Measurements from ENCODE around the gene PANX3. TPM values are rescaled to one million over a fixed set of nuclear protein-coding genes. Genes with fewer than 3 reads are reported as not detected.

PANX3 gene
- polyA plus RNA-seq, 2 of the 4 experiments (the other 2 are of a cell fraction) = not detected

DNA sequence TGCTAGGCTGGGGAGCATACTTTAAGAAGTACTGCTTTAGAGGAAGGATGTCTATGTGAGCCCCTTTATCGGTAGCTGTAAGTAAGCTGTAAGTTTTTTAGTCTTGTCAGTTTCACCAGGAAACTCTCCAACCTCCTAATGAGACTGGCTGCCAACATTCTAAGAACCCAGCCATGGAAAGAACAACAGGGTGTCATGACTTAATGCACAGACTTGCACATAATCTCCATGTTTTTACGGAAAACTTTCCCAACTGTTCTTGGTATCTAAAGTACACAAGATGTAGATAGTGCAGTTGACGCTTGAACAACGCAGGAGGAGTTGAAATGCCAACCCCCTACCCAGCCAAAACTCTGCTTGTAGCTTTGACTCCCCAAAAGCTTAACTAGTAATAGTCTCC lies 32.5 kb upstream of the PANX3 start:
- H3K4me2 ChIP-seq = no peak overlapping the region
- no peak for DNase-seq (ENCODE audit: low read depth in 1 of 2, low spot score in 1 of 2)
- FAIRE-seq = no peak
- POLR2A ChIA-PET = no interaction called here
- H3K4me1 ChIP-seq = no peaks in the 10 kb centered on the region
- CTCF ChIA-PET = interaction anchor here (1.7 kb wide), 1 partner anchor 163 kb away, joined by 5 read pairs; no protein-coding TSS in a partner anchor
- H3K9me3 ChIP-seq = no peaks in the 10 kb centered on the region
- ATAC-seq = no peak
- TF ChIP-seq, protein P1, sequence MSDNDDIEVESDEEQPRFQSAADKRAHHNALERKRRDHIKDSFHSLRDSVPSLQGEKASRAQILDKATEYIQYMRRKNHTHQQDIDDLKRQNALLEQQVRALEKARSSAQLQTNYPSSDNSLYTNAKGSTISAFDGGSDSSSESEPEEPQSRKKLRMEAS (IDR thresholded peaks at IDR 0.05) = no peak
- TF ChIP-seq TP53 (CRISPR knock-in tag; IDR thresholded peaks at IDR 0.05) (no peak), HOXA7 (CRISPR knock-in tag; IDR thresholded peaks at IDR 0.05) (no peak), MAZ (IDR thresholded peaks at IDR 0.05; ENCODE audit: borderline replicate concordance, low read depth, low read length) (no peak), FOSB (CRISPR knock-in tag; IDR thresholded peaks at IDR 0.05) (no peak), CEBPB (IDR thresholded peaks at IDR 0.05) (no peak), EP300 (IDR thresholded peaks at IDR 0.05) (no peak), NPAS2 (CRISPR knock-in tag; IDR thresholded peaks at IDR 0.05; ENCODE audit: borderline replicate concordance) (no peak), HEYL (CRISPR knock-in tag; IDR thresholded peaks at IDR 0.05) (no peak), RAD21 (conservative IDR thresholded peaks at IDR 0.05 in 1 of 2, IDR thresholded peaks at IDR 0.05 in 1 of 2) (no peak), RCOR1 (IDR thresholded peaks at IDR 0.05; ENCODE audit: low read depth, low read length) (no peak)
- TF ChIP-seq, protein P2, sequence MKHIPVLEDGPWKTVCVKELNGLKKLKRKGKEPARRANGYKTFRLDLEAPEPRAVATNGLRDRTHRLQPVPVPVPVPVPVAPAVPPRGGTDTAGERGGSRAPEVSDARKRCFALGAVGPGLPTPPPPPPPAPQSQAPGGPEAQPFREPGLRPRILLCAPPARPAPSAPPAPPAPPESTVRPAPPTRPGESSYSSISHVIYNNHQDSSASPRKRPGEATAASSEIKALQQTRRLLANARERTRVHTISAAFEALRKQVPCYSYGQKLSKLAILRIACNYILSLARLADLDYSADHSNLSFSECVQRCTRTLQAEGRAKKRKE (CRISPR knock-in tag; IDR thresholded peaks at IDR 0.05; ENCODE audit: low read depth) = no peak
- TF ChIP-seq, protein P3, sequence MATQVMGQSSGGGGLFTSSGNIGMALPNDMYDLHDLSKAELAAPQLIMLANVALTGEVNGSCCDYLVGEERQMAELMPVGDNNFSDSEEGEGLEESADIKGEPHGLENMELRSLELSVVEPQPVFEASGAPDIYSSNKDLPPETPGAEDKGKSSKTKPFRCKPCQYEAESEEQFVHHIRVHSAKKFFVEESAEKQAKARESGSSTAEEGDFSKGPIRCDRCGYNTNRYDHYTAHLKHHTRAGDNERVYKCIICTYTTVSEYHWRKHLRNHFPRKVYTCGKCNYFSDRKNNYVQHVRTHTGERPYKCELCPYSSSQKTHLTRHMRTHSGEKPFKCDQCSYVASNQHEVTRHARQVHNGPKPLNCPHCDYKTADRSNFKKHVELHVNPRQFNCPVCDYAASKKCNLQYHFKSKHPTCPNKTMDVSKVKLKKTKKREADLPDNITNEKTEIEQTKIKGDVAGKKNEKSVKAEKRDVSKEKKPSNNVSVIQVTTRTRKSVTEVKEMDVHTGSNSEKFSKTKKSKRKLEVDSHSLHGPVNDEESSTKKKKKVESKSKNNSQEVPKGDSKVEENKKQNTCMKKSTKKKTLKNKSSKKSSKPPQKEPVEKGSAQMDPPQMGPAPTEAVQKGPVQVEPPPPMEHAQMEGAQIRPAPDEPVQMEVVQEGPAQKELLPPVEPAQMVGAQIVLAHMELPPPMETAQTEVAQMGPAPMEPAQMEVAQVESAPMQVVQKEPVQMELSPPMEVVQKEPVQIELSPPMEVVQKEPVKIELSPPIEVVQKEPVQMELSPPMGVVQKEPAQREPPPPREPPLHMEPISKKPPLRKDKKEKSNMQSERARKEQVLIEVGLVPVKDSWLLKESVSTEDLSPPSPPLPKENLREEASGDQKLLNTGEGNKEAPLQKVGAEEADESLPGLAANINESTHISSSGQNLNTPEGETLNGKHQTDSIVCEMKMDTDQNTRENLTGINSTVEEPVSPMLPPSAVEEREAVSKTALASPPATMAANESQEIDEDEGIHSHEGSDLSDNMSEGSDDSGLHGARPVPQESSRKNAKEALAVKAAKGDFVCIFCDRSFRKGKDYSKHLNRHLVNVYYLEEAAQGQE (IDR thresholded peaks at IDR 0.05) = no peak
- TF ChIP-seq, protein P4, sequence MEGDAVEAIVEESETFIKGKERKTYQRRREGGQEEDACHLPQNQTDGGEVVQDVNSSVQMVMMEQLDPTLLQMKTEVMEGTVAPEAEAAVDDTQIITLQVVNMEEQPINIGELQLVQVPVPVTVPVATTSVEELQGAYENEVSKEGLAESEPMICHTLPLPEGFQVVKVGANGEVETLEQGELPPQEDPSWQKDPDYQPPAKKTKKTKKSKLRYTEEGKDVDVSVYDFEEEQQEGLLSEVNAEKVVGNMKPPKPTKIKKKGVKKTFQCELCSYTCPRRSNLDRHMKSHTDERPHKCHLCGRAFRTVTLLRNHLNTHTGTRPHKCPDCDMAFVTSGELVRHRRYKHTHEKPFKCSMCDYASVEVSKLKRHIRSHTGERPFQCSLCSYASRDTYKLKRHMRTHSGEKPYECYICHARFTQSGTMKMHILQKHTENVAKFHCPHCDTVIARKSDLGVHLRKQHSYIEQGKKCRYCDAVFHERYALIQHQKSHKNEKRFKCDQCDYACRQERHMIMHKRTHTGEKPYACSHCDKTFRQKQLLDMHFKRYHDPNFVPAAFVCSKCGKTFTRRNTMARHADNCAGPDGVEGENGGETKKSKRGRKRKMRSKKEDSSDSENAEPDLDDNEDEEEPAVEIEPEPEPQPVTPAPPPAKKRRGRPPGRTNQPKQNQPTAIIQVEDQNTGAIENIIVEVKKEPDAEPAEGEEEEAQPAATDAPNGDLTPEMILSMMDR (IDR thresholded peaks at IDR 0.05) = no peak
- TF ChIP-seq, protein P5, sequence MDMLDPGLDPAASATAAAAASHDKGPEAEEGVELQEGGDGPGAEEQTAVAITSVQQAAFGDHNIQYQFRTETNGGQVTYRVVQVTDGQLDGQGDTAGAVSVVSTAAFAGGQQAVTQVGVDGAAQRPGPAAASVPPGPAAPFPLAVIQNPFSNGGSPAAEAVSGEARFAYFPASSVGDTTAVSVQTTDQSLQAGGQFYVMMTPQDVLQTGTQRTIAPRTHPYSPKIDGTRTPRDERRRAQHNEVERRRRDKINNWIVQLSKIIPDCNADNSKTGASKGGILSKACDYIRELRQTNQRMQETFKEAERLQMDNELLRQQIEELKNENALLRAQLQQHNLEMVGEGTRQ (IDR thresholded peaks at IDR 0.05) = no peak
- TF ChIP-seq, protein P6, sequence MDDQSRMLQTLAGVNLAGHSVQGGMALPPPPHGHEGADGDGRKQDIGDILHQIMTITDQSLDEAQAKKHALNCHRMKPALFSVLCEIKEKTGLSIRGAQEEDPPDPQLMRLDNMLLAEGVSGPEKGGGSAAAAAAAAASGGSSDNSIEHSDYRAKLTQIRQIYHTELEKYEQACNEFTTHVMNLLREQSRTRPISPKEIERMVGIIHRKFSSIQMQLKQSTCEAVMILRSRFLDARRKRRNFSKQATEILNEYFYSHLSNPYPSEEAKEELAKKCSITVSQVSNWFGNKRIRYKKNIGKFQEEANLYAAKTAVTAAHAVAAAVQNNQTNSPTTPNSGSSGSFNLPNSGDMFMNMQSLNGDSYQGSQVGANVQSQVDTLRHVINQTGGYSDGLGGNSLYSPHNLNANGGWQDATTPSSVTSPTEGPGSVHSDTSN (IDR thresholded peaks at IDR 0.05) = no peak
- H3K27ac ChIP-seq = no peak overlapping the region
- no peak overlapping the region for H3K4me3 ChIP-seq
- 10% methylated on average over 4 of the region's 4 CpGs for WGBS (ENCODE audit: missing lambda C conversion rate)

DNA sequence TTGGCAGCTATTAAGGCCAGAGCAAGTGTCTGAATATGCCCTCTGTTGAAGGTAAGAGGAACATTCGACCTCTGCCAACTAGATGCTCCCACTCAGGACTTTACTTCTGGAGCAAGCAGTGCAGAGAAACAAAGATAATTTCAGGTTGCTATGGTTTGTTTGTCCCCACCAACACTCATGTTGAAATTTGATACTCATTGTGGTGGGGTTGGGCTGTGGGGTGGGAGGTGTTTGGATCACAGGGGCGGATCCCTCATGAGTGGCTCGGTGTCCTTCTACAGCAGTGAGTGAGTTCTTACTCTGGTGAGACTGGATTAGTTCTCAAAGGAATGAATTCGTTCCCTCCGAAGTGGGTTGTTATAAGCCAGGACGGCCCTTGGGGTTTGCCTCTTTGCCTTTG lies 29.4 kb upstream of the PANX3 start:
- TF ChIP-seq ZNF302 (CRISPR knock-in tag; IDR thresholded peaks at IDR 0.05) (no peak), NR3C1 (IDR thresholded peaks at IDR 0.05) (no peak), RNF2 (IDR thresholded peaks at IDR 0.05; ENCODE audit: borderline replicate concordance, low read depth) (no peak), KDM5A (IDR thresholded peaks at IDR 0.05) (no peak)
- TF ChIP-seq, protein P2 (CRISPR knock-in tag; IDR thresholded peaks at IDR 0.05; ENCODE audit: low read depth) = no peak
- TF ChIP-seq, protein P1 (IDR thresholded peaks at IDR 0.05) = no peak
- WGBS (ENCODE audit: missing lambda C conversion rate) = 25% methylated on average over 6 of the region's 6 CpGs
- no peak overlapping the region for H3K27ac ChIP-seq
- H3K9me3 ChIP-seq = no peaks in the 10 kb centered on the region
- no peaks in the 10 kb centered on the region for H3K4me1 ChIP-seq
- ATAC-seq (no peak), DNase-seq (ENCODE audit: low read depth in 1 of 2, low spot score in 1 of 2) (no peak), FAIRE-seq (no peak)
- H3K4me2 ChIP-seq = no peak overlapping the region
- ChIA-PET POLR2A (no interaction called here), CTCF (no interaction called here)
- H3K4me3 ChIP-seq = no peak overlapping the region
